NCI-H2107 treated with DMSO at 0.1 percent for 48 hours (cell line): Measurements from ENCODE around the gene LTB4R.

Source experiments
- DNase-seq: peaks from one replicate; lab custom pipeline; 2025; ENCODE audit not compliant: unreplicated experiment; lab: John Stamatoyannopoulos, UW

The LTB4R gene

GRCh38 chr14:24277606-24278321 is 33.5 kb upstream of the LTB4R start:
- DNase-seq, result no peak

GRCh38 chr14:24278424-24278823 is 32.9 kb upstream of the LTB4R start:
- DNase-seq, result no peak

GRCh38 chr14:24279301-24280186 is 31.8 kb upstream of the LTB4R start:
- DNase-seq, result no peak

GRCh38 chr14:24280797-24281460 is 30.4 kb upstream of the LTB4R start:
- no peak for DNase-seq

GRCh38 chr14:24281636-24282035 is 29.7 kb upstream of the LTB4R start:
- no peak for DNase-seq

GRCh38 chr14:24282736-24283135 is 28.6 kb upstream of the LTB4R start:
- no peak for DNase-seq

GRCh38 chr14:24283796-24284460 is 27.4 kb upstream of the LTB4R start:
- DNase-seq, result no peak

GRCh38 chr14:24284501-24285035 is 26.7 kb upstream of the LTB4R start:
- no peak for DNase-seq

GRCh38 chr14:24285351-24285750 is 26.0 kb upstream of the LTB4R start:
- DNase-seq, result no peak

GRCh38 chr14:24286996-24287395 is 24.3 kb upstream of the LTB4R start:
- DNase-seq, result no peak

- no peak for DNase-seq
Observed at GRCh38 chr14:24289649-24290280, 21.5 kb upstream of the LTB4R start.

- DNase-seq, result no peak
Observed at GRCh38 chr14:24290746-24291145, 20.6 kb upstream of the LTB4R start.

- DNase-seq, result no peak
Observed at GRCh38 chr14:24291446-24292117, 19.7 kb upstream of the LTB4R start.

GRCh38 chr14:24292118-24292807 is 19.0 kb upstream of the LTB4R start:
- DNase-seq, result no peak

- DNase-seq, result no peak
Observed at GRCh38 chr14:24293525-24293924, 17.8 kb upstream of the LTB4R start.

- peak; percentile 61 for DNase-seq
Observed at GRCh38 chr14:24296341-24297157, 14.8 kb upstream of the LTB4R start.

GRCh38 chr14:24297190-24297964 is 13.9 kb upstream of the LTB4R start:
- peak; percentile 56 for DNase-seq

- DNase-seq, result no peak
Observed at GRCh38 chr14:24298892-24299254, 12.4 kb upstream of the LTB4R start.
